Jurkat, Clone E6-1 (cell line): Measurements from ENCODE around the gene ZNF561. TPM values are rescaled to one million over a fixed set of nuclear protein-coding genes. Genes with fewer than 3 reads are reported as not detected.
"Not testable (repeated sequence)": the region's sequence is repeated elsewhere in the genome, so short reads cannot be mapped to it uniquely, and the experiment has no call there.

Experiments used
- DNase-seq: peaks from one replicate; pipeline ENCODE4 v3.0.0-alpha.2; 2011; ENCODE audit warnings: low read depth, low spot score
- H3K4me3 ChIP-seq: 2 replicates; pipeline ENCODE4 v1.5.1; 2011; ENCODE audit warnings: mild to moderate bottlenecking, low read length, control low read depth, moderate library complexity
- polyA plus RNA-seq: library from polyadenylated mRNA; unstranded; fragments of >200 nt; gene quantifications from one replicate; pipeline ENCODE4 v1.2.1, GENCODE V29; 2012; ENCODE audit warnings: missing spikeins; ENCODE audit not compliant: insufficient read length, insufficient read depth

Gene ZNF561
- polyA plus RNA-seq: 7.6 TPM

- H3K4me3 ChIP-seq: peak within 1 kb of the TSS; percentile 77
- DNase-seq: peak; percentile 85
Observed at GRCh38 chr19:9621156-9622037, at the start of gene ZNF561. Gene ZNF561, minus strand, starts transcription at chr19:9621232. Its CDS starts 1,776 bp downstream, at chr19:9619456.

- no peak for DNase-seq
- H3K4me3 ChIP-seq: no peak overlapping the region
Observed at GRCh38 chr19:9668544-9668943, 47.5 kb upstream of the ZNF561 start.

GRCh38 chr19:9667898-9668297 is 46.9 kb upstream of the ZNF561 start:
- DNase-seq: no peak
- H3K4me3 ChIP-seq: no peak overlapping the region

GRCh38 chr19:9658769-9659168 is 37.7 kb upstream of the ZNF561 start:
- no peak for DNase-seq
- no peak overlapping the region for H3K4me3 ChIP-seq

GRCh38 chr19:9653066-9653555 is 32.1 kb upstream of the ZNF561 start:
- not testable (repeated sequence) for DNase-seq, H3K4me3 ChIP-seq

- not testable (repeated sequence) for H3K4me3 ChIP-seq, DNase-seq
Observed at GRCh38 chr19:9651464-9651863, 30.4 kb upstream of the ZNF561 start.

- no peak overlapping the region for H3K4me3 ChIP-seq
Observed at GRCh38 chr19:9650345-9650744, 29.3 kb upstream of the ZNF561 start.

GRCh38 chr19:9645472-9645871 is 24.4 kb upstream of the ZNF561 start:
- no peak overlapping the region for H3K4me3 ChIP-seq
- no peak for DNase-seq

More at GRCh38 chr19:9650345-9650744, 29.3 kb upstream of the ZNF561 start:
- no peak for DNase-seq

GRCh38 chr19:9644472-9644871 is 23.4 kb upstream of the ZNF561 start:
- no peak overlapping the region for H3K4me3 ChIP-seq
- DNase-seq: no peak

GRCh38 chr19:9641810-9642209 is 20.8 kb upstream of the ZNF561 start:
- no peak overlapping the region for H3K4me3 ChIP-seq
- no peak for DNase-seq

GRCh38 chr19:9640956-9641355 is 19.9 kb upstream of the ZNF561 start:
- DNase-seq: no peak

GRCh38 chr19:9636018-9636417 is 15.0 kb upstream of the ZNF561 start:
- no peak overlapping the region for H3K4me3 ChIP-seq
- DNase-seq: no peak

More at GRCh38 chr19:9640956-9641355, 19.9 kb upstream of the ZNF561 start:
- H3K4me3 ChIP-seq: no peak overlapping the region

GRCh38 chr19:9627856-9628255 is 6.8 kb upstream of the ZNF561 start:
- no peak overlapping the region for H3K4me3 ChIP-seq
- DNase-seq: no peak

- no peak overlapping the region for H3K4me3 ChIP-seq
- no peak for DNase-seq
Observed at GRCh38 chr19:9622531-9622930, 1.5 kb upstream of the ZNF561 start.

- H3K4me3 ChIP-seq: peak overlapping the region; percentile 77
- DNase-seq: no peak
Observed at GRCh38 chr19:9620842-9621155, 233 bp downstream of the ZNF561 start.

GRCh38 chr19:9615844-9616243 is 5.2 kb downstream of the ZNF561 start:
- H3K4me3 ChIP-seq: no peak overlapping the region
- no peak for DNase-seq

- H3K4me3 ChIP-seq: no peak overlapping the region
- DNase-seq: no peak
Observed at GRCh38 chr19:9610484-9611113, 10.4 kb downstream of the ZNF561 start.

GRCh38 chr19:9608912-9609311 is 12.1 kb downstream of the ZNF561 start:
- H3K4me3 ChIP-seq: no peak overlapping the region
- DNase-seq: no peak

- DNase-seq: no peak
- H3K4me3 ChIP-seq: no peak overlapping the region
Observed at GRCh38 chr19:9597027-9597426, 24.0 kb downstream of the ZNF561 start.

GRCh38 chr19:9586764-9587163 is 34.3 kb downstream of the ZNF561 start:
- DNase-seq: peak; percentile 78
- no peak overlapping the region for H3K4me3 ChIP-seq
